Measurements from ENCODE around the gene NDUFAF7.
A peak's percentile ranks its signal among the peaks of the same experiment; 100 is the strongest.
"Not testable (repeated sequence)": the region's sequence is repeated elsewhere in the genome, so short reads cannot be mapped to it uniquely, and the experiment has no call there.

The NDUFAF7 gene

GRCh38 chr2:37201208-37201607 lies 30.2 kb upstream of the NDUFAF7 start:
- no peak overlapping the region for H4K91ac ChIP-seq (ENCODE audit: low read length)
- no peak overlapping the region for H3K27ac ChIP-seq (ENCODE audit: low read length, poor library complexity, severe bottlenecking)
- no peak overlapping the region for H2BK12ac ChIP-seq (ENCODE audit: low read length in 2 of 2)
- H3K14ac ChIP-seq (ENCODE audit: low read length in 2 of 2), result no peak overlapping the region
- H3K9ac ChIP-seq (ENCODE audit: low read length), result no peak overlapping the region
- DNase-seq, result no peak
- H3K4me3 ChIP-seq (ENCODE audit: insufficient read depth in 1 of 2, low read depth in 1 of 2, low read length in 2 of 2), result no peak overlapping the region
- no peak overlapping the region for H2AFZ ChIP-seq (ENCODE audit: low read depth, low read length)
- peaks cover 11% of the 10 kb centered on the region for H3K79me1 ChIP-seq (replicated peaks; ENCODE audit: low read length, poor library complexity, severe bottlenecking)
- H3K4ac ChIP-seq (ENCODE audit: low read depth in 1 of 2, low read length in 2 of 2), result no peak overlapping the region
- H2BK5ac ChIP-seq (ENCODE audit: low read depth, low read length, poor library complexity, severe bottlenecking), result no peak overlapping the region
- H3K9me3 ChIP-seq (ENCODE audit: control insufficient read depth, low read length), result peaks cover 10% of the 10 kb centered on the region
- WGBS, result 100% methylated on average over 1 of the region's 1 CpG
- H3K4me1 ChIP-seq (ENCODE audit: control insufficient read depth, insufficient read depth, low read depth, low read length), result peaks cover 5% of the 10 kb centered on the region
- no peak overlapping the region for H2AK5ac ChIP-seq (ENCODE audit: low read length, severe bottlenecking)
- H3K27me3 ChIP-seq (ENCODE audit: control insufficient read depth in 1 of 2, insufficient read depth in 1 of 2, low read length in 2 of 2), result no peaks in the 10 kb centered on the region
- no peak overlapping the region for H3K4me2 ChIP-seq (ENCODE audit: low read length, poor library complexity, severe bottlenecking)
- no peak overlapping the region for H2BK15ac ChIP-seq (ENCODE audit: low read depth, poor library complexity, severe bottlenecking)
- peaks cover 15 to 60% of the 10 kb centered on the region in 2 experiments for H3K36me3 ChIP-seq (ENCODE audit: control insufficient read depth in 1 of 2, insufficient read depth in 2 of 2, low read depth in 1 of 2, low read length in 2 of 2)
- H3K23ac ChIP-seq (ENCODE audit: low read length in 2 of 2), result no peak overlapping the region
- no peak overlapping the region for H4K8ac ChIP-seq (ENCODE audit: low read length)
- H3K18ac ChIP-seq (ENCODE audit: low read depth in 1 of 2, low read length in 2 of 2), result no peak overlapping the region
- no peak overlapping the region for H2BK120ac ChIP-seq (ENCODE audit: low read depth, low read length)

DNA sequence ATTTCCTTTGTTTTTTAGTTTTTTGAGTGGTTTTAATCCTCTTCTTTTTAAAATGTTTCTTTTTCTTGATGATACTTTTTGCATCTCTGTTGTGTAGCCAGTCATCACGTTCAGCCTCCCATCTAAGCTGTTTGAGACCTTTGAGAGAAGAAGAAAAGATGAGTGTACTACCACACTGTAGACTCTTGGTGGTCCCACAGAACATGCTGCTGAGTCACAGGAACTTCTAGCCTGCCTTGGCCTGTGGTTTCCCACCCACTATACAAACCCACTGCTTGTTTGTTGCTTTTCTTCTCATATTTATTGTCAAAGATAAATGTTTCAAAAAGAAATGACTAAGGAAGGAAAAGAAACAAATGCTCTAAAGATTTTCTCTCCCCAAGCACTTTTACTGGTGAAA lies 29.7 kb upstream of the NDUFAF7 start:
- Histone ChIP-seq H3K4me3 (ENCODE audit: insufficient read depth in 1 of 2, low read depth in 1 of 2, low read length in 2 of 2) (no peak overlapping the region), H3K79me1 (replicated peaks; ENCODE audit: low read length, poor library complexity, severe bottlenecking) (peaks cover 13% of the 10 kb centered on the region), H3K27ac (ENCODE audit: low read length, poor library complexity, severe bottlenecking) (no peak overlapping the region), H4K8ac (ENCODE audit: low read length) (no peak overlapping the region), H3K27me3 (ENCODE audit: control insufficient read depth in 1 of 2, insufficient read depth in 1 of 2, low read length in 2 of 2) (no peaks in the 10 kb centered on the region), H3K4me1 (ENCODE audit: control insufficient read depth, insufficient read depth, low read depth, low read length) (peaks cover 5% of the 10 kb centered on the region), H3K36me3 (ENCODE audit: control insufficient read depth in 1 of 2, insufficient read depth in 2 of 2, low read depth in 1 of 2, low read length in 2 of 2) (peaks cover 17 to 66% of the 10 kb centered on the region in 2 experiments), H4K91ac (ENCODE audit: low read length) (no peak overlapping the region), H2BK12ac (ENCODE audit: low read length in 2 of 2) (no peak overlapping the region), H3K14ac (ENCODE audit: low read length in 2 of 2) (no peak overlapping the region), H2BK5ac (ENCODE audit: low read depth, low read length, poor library complexity, severe bottlenecking) (no peak overlapping the region), H3K23ac (ENCODE audit: low read length in 2 of 2) (no peak overlapping the region), H2BK120ac (ENCODE audit: low read depth, low read length) (no peak overlapping the region), H3K9ac (ENCODE audit: low read length) (no peak overlapping the region), H2BK15ac (ENCODE audit: low read depth, poor library complexity, severe bottlenecking) (no peak overlapping the region), H2AK5ac (ENCODE audit: low read length, severe bottlenecking) (no peak overlapping the region), H3K4ac (ENCODE audit: low read depth in 1 of 2, low read length in 2 of 2) (no peak overlapping the region), H3K18ac (ENCODE audit: low read depth in 1 of 2, low read length in 2 of 2) (no peak overlapping the region), H2AFZ (ENCODE audit: low read depth, low read length) (no peak overlapping the region), H3K9me3 (ENCODE audit: control insufficient read depth, low read length) (peaks cover 15% of the 10 kb centered on the region), H3K4me2 (ENCODE audit: low read length, poor library complexity, severe bottlenecking) (no peak overlapping the region)
- peak; percentile 45 for DNase-seq
- WGBS, result 63% methylated on average over 1 of the region's 1 CpG

DNA sequence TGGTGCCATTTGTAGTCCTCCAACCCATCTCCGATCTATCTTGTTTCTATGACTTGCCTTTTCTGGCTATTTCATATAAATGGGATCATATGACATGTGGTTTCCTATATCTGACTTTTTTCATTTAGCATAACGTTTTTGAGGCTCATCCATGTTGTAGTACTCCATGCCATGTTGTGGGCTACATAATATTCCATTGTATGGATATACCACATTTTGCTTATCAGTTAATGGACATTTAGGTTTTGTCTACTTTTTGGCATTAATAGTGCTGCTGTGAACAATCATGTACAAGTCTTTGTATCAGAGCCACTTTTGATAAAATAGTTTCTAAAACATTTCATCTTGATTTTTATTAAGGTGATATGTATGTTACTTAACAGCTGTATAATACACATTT lies 27.8 kb upstream of the NDUFAF7 start:
- WGBS, result 100% methylated on average over 2 of the region's 2 CpGs
- Histone ChIP-seq H3K14ac (ENCODE audit: low read length in 2 of 2) (no peak overlapping the region), H3K36me3 (ENCODE audit: control insufficient read depth in 1 of 2, insufficient read depth in 2 of 2, low read depth in 1 of 2, low read length in 2 of 2) (peaks cover 17 to 84% of the 10 kb centered on the region in 2 experiments), H3K4ac (ENCODE audit: low read depth in 1 of 2, low read length in 2 of 2) (no peak overlapping the region), H3K27me3 (ENCODE audit: control insufficient read depth in 1 of 2, insufficient read depth in 1 of 2, low read length in 2 of 2) (no peaks in the 10 kb centered on the region), H3K18ac (ENCODE audit: low read depth in 1 of 2, low read length in 2 of 2) (no peak overlapping the region), H3K9me3 (ENCODE audit: control insufficient read depth, low read length) (peaks cover 29% of the 10 kb centered on the region), H3K9ac (ENCODE audit: low read length) (no peak overlapping the region), H2AK5ac (ENCODE audit: low read length, severe bottlenecking) (no peak overlapping the region), H3K4me2 (ENCODE audit: low read length, poor library complexity, severe bottlenecking) (no peak overlapping the region), H2BK12ac (ENCODE audit: low read length in 2 of 2) (no peak overlapping the region), H2AFZ (ENCODE audit: low read depth, low read length) (no peak overlapping the region), H3K23ac (ENCODE audit: low read length in 2 of 2) (no peak overlapping the region), H3K4me3 (ENCODE audit: insufficient read depth in 1 of 2, low read depth in 1 of 2, low read length in 2 of 2) (no peak overlapping the region), H4K91ac (ENCODE audit: low read length) (no peak overlapping the region), H2BK120ac (ENCODE audit: low read depth, low read length) (no peak overlapping the region), H2BK15ac (ENCODE audit: low read depth, poor library complexity, severe bottlenecking) (no peak overlapping the region), H3K27ac (ENCODE audit: low read length, poor library complexity, severe bottlenecking) (no peak overlapping the region), H3K79me1 (replicated peaks; ENCODE audit: low read length, poor library complexity, severe bottlenecking) (peaks cover 11% of the 10 kb centered on the region), H2BK5ac (ENCODE audit: low read depth, low read length, poor library complexity, severe bottlenecking) (no peak overlapping the region), H3K4me1 (ENCODE audit: control insufficient read depth, insufficient read depth, low read depth, low read length) (peaks cover 2% of the 10 kb centered on the region), H4K8ac (ENCODE audit: low read length) (no peak overlapping the region)
- no peak for DNase-seq

DNA sequence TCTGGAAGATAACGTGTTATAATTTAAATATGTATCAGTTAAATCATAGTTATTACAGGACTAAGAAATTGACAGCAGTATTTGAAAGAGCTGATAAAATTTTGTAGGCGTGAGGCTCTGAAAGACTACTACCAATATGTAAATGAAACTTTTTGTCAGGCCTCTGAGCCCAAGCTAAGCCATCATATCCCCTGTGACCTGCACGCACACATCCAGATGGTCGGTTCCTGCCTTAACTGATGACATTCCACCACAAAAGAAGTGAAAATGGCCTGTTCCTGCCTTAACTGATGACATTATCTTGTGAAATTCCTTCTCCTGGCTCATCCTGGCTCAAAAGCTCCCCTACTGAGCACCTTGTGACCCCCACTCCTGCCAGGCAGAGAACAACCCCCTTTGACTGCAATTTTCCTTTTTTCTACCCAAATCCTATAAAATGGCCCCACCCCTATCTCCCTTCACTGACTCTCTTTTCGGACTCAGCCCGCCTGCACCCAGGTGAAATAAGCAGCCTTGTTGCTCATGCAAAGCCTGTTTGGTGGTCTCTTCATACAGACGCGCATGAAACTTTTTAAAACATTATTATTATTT lies 26.3 kb upstream of the NDUFAF7 start:
- H2BK15ac ChIP-seq (ENCODE audit: low read depth, poor library complexity, severe bottlenecking); H3K79me1 ChIP-seq (replicated peaks; ENCODE audit: low read length, poor library complexity, severe bottlenecking); DNase-seq; H3K9ac ChIP-seq (ENCODE audit: low read length); H2AK5ac ChIP-seq (ENCODE audit: low read length, severe bottlenecking); H3K4me1 ChIP-seq (ENCODE audit: control insufficient read depth, insufficient read depth, low read depth, low read length); H3K23ac ChIP-seq (ENCODE audit: low read length in 2 of 2); H4K8ac ChIP-seq (ENCODE audit: low read length); H2BK12ac ChIP-seq (ENCODE audit: low read length in 2 of 2); H3K18ac ChIP-seq (ENCODE audit: low read depth in 1 of 2, low read length in 2 of 2); H3K27me3 ChIP-seq (ENCODE audit: control insufficient read depth in 1 of 2, insufficient read depth in 1 of 2, low read length in 2 of 2); H3K4ac ChIP-seq (ENCODE audit: low read depth in 1 of 2, low read length in 2 of 2); H2AFZ ChIP-seq (ENCODE audit: low read depth, low read length); H3K14ac ChIP-seq (ENCODE audit: low read length in 2 of 2); H4K91ac ChIP-seq (ENCODE audit: low read length); H3K4me3 ChIP-seq (ENCODE audit: insufficient read depth in 1 of 2, low read depth in 1 of 2, low read length in 2 of 2); H3K27ac ChIP-seq (ENCODE audit: low read length, poor library complexity, severe bottlenecking); H2BK120ac ChIP-seq (ENCODE audit: low read depth, low read length); H3K4me2 ChIP-seq (ENCODE audit: low read length, poor library complexity, severe bottlenecking); H2BK5ac ChIP-seq (ENCODE audit: low read depth, low read length, poor library complexity, severe bottlenecking): not testable (repeated sequence)
- 83% methylated on average over 5 of the region's 8 CpGs for WGBS
- H3K36me3 ChIP-seq (ENCODE audit: control insufficient read depth in 1 of 2, insufficient read depth in 2 of 2, low read depth in 1 of 2, low read length in 2 of 2), result peaks cover 17 to 93% of the 10 kb centered on the region in 2 experiments
- H3K9me3 ChIP-seq (ENCODE audit: control insufficient read depth, low read length), result peaks cover 37% of the 10 kb centered on the region

Data from mesenchymal stem cell (in vitro differentiated cells and primary cell).